Natural killer cell (primary cell): ENCODE data around the gene MAMDC4. TPM values are rescaled to one million over a fixed set of nuclear protein-coding genes. Genes with fewer than 3 reads are reported as not detected.

ENCODE experiments used
- ATAC-seq, 3 donors: fragments of 150-1000 bp in 2 of 3; fragments of 200-7000 bp in 1 of 3; cut with Tn5 transposase; 1 replicate in 1 of 3; 2 replicates in 2 of 3; pipeline ENCODE4 v1.10.0; 2021; ENCODE audit warnings: mild to moderate bottlenecking in 2 of 3, moderate library complexity in 2 of 3
- DNase-seq, 2 donors: peaks; one replicate each; pipeline versions ENCODE4 v3.0.0 to v3.0.0-alpha.2; 2013 to 2021; ENCODE audit warnings: mixed read lengths in 1 of 2
- H3K27ac ChIP-seq: one replicate; pipeline ENCODE4 v1.5.1; 2013; ENCODE audit warnings: mild to moderate bottlenecking, low read length
- H3K27me3 ChIP-seq: one replicate; pipeline ENCODE4 v1.6.1; 2013; ENCODE audit warnings: low read length; ENCODE audit not compliant: control insufficient read depth, insufficient read depth
- H3K36me3 ChIP-seq: one replicate; pipeline ENCODE4 v1.6.1; 2013; ENCODE audit warnings: low read length; ENCODE audit not compliant: control insufficient read depth, insufficient read depth
- H3K4me1 ChIP-seq: one replicate; pipeline ENCODE4 v1.6.1; 2013; ENCODE audit warnings: low read length; ENCODE audit not compliant: control insufficient read depth, insufficient read depth
- H3K4me3 ChIP-seq: one replicate; pipeline ENCODE4 v1.5.1; 2013; ENCODE audit warnings: low read length
- H3K9me3 ChIP-seq: one replicate; pipeline ENCODE4 v1.6.1; 2013; ENCODE audit warnings: low read length; ENCODE audit not compliant: control insufficient read depth, insufficient read depth
- H3K27ac Mint-ChIP-seq, 2 donors: one replicate each; pipeline ENCODE4 v1.8.0; 2022; ENCODE audit warnings: mild to moderate bottlenecking in 2 of 2, mixed read lengths in 2 of 2, moderate library complexity in 1 of 2
- H3K27me3 Mint-ChIP-seq, 2 donors: one replicate each; pipeline ENCODE4 v1.8.0; 2022; ENCODE audit warnings: low read depth in 2 of 2, mixed read lengths in 2 of 2
- H3K36me3 Mint-ChIP-seq: one replicate; pipeline ENCODE4 v1.8.0; 2022; ENCODE audit warnings: mixed read lengths
- H3K4me1 Mint-ChIP-seq, 2 donors: one replicate each; pipeline ENCODE4 v1.8.0; 2022; ENCODE audit warnings: mixed read lengths in 2 of 2
- H3K4me3 Mint-ChIP-seq: one replicate; pipeline ENCODE4 v1.8.0; 2022; ENCODE audit warnings: mild to moderate bottlenecking, moderate library complexity, mixed read lengths
- H3K9me3 Mint-ChIP-seq, 2 donors: one replicate each; pipeline ENCODE4 v1.8.0; 2022; ENCODE audit warnings: mixed read lengths in 2 of 2
- CTCF ChIP-seq: fragments of 200-600 bp; IDR thresholded peaks from one replicate; pipeline ENCODE4 v1.8.0; 2022; ENCODE audit warnings: antibody characterized with exemption
- WGBS: methylation state at CpG from one replicate; pipeline ENCODE4 v1.1.7; 2013; ENCODE audit warnings: missing lambda C conversion rate; ENCODE audit not compliant: insufficient coverage; 5-methylcytosine and 5-hydroxymethylcytosine counted together
- intact Hi-C: fragments of 100-400 bp; cut with micrococcal nuclease; formaldehyde crosslinking; loops from one replicate; pipeline ENCODE4 v1.14.2; 2022
- total RNA-seq, 4 donors: library from RNA; stranded (reverse); fragments of 120-200 nt in 1 of 4; gene quantifications; one replicate each; pipeline versions ENCODE4 v1.2.3 to v1.2.4, GENCODE V29; 2013 to 2022

The MAMDC4 gene
- total RNA-seq, 3 donors from 2014 or later (not counting 1 experiment from before 2014, with no cell fraction given) = 4.6 to 6.5 (median 5.8) TPM

GRCh38 chr9:136824496-136825225 is 27.5 kb upstream of the MAMDC4 start:
- Histone ChIP-seq H3K4me3 (no peak overlapping the region), H3K9me3 (no peaks in the 10 kb centered on the region), H3K36me3 (peaks cover 21% of the 10 kb centered on the region), H3K4me1 (peaks cover 6% of the 10 kb centered on the region), H3K27ac (no peak overlapping the region), H3K27me3 (no peaks in the 10 kb centered on the region)
- ATAC-seq = no peak
- 93% methylated on average over 17 of the region's 21 CpGs for WGBS
- intact Hi-C loops = no loop called here
- Mint-ChIP-seq H3K9me3 (no peaks in the 10 kb centered on the region), H3K4me3 (no peak overlapping the region), H3K4me1 (peaks cover 6 to 9% of the 10 kb centered on the region in 2 donors), H3K27ac (no peak overlapping the region), H3K27me3 (no peaks in the 10 kb centered on the region), H3K36me3 (no peaks in the 10 kb centered on the region)
- DNase-seq = no peak
- no peak for TF ChIP-seq CTCF

GRCh38 chr9:136825295-136826187 is 26.6 kb upstream of the MAMDC4 start:
- peaks cover 6% of the 10 kb centered on the region for H3K4me1 ChIP-seq
- Mint-ChIP-seq H3K27ac (no peak overlapping the region), H3K4me3 (no peak overlapping the region), H3K9me3 (no peaks in the 10 kb centered on the region), H3K27me3 (no peaks in the 10 kb centered on the region), H3K36me3 (no peaks in the 10 kb centered on the region), H3K4me1 (peaks cover 6 to 7% of the 10 kb centered on the region in 2 donors)
- DNase-seq = no peak
- intact Hi-C loops = no loop called here
- no peak overlapping the region for H3K27ac ChIP-seq
- no peak for TF ChIP-seq CTCF
- no peaks in the 10 kb centered on the region for H3K9me3 ChIP-seq
- WGBS = 95% methylated on average over 44 of the region's 44 CpGs
- H3K36me3 ChIP-seq = peaks cover 28% of the 10 kb centered on the region
- ATAC-seq = no peak
- H3K4me3 ChIP-seq = no peak overlapping the region
- H3K27me3 ChIP-seq = no peaks in the 10 kb centered on the region

GRCh38 chr9:136826188-136826541 is 26.0 kb upstream of the MAMDC4 start:
- Mint-ChIP-seq H3K27ac (no peak overlapping the region), H3K9me3 (no peaks in the 10 kb centered on the region), H3K4me3 (no peak overlapping the region), H3K4me1 (peaks cover under 1 to 1% of the 10 kb centered on the region in 2 donors), H3K36me3 (no peaks in the 10 kb centered on the region), H3K27me3 (no peaks in the 10 kb centered on the region)
- WGBS = 96% methylated on average over 17 of the region's 17 CpGs
- Histone ChIP-seq H3K9me3 (no peaks in the 10 kb centered on the region), H3K27me3 (no peaks in the 10 kb centered on the region), H3K4me1 (peaks cover under 1% of the 10 kb centered on the region), H3K27ac (no peak overlapping the region), H3K4me3 (no peak overlapping the region), H3K36me3 (peaks cover 29% of the 10 kb centered on the region)
- intact Hi-C loops = no loop called here
- DNase-seq (no peak), ATAC-seq (no peak)
- no peak for TF ChIP-seq CTCF
